Peyer's patch (tissue), 4 donors: Measurements from ENCODE around the gene NHLH2. TPM values are rescaled to one million over a fixed set of nuclear protein-coding genes. Genes with fewer than 3 reads are reported as not detected.

Experiments
- DNase-seq, 3 donors: peaks; one replicate each; pipeline ENCODE4 v3.0.0-alpha.2; 2017 to 2019
- H3K27ac ChIP-seq, 4 donors: fragments of 200-600 bp; sonication (generic); one replicate each; pipeline ENCODE4 v1.5.1; 2016 to 2019
- H3K27me3 ChIP-seq, 2 donors: fragments of 200-600 bp; sonication (generic); one replicate each; pipeline ENCODE4 v1.5.1; 2019
- H3K36me3 ChIP-seq, 3 donors: fragments of 200-600 bp; sonication (generic); one replicate each; pipeline ENCODE4 v1.5.1; 2016 to 2019
- H3K4me1 ChIP-seq, 4 donors: fragments of 200-600 bp; sonication (generic); one replicate each; pipeline ENCODE4 v1.5.1; 2016 to 2019
- H3K4me3 ChIP-seq, 4 donors: fragments of 200-600 bp; sonication (generic); 1 replicate in 3 of 4; 2 replicates in 1 of 4; pipeline ENCODE4 v1.5.1; 2016 to 2019; ENCODE audit warnings: mild to moderate bottlenecking in 1 of 4
- H3K9me3 ChIP-seq, 4 donors: fragments of 200-600 bp; sonication (generic); one replicate each; pipeline ENCODE4 v1.5.1; 2016 to 2019; ENCODE audit warnings: mild to moderate bottlenecking in 1 of 4
- POLR2A ChIP-seq, 2 donors: fragments of 450-650 bp; IDR thresholded peaks; one replicate each; pipeline ENCODE4 v1.5.1; 2017; ENCODE audit warnings: antibody characterized with exemption in 2 of 2, mild to moderate bottlenecking in 2 of 2, moderate library complexity in 2 of 2
- total RNA-seq, 4 donors: library from RNA; depleted of rRNA; stranded (reverse); fragments of >200 nt; gene quantifications; one replicate each; pipeline ENCODE4 v1.1.0, GENCODE V29; 2016
- TF ChIP-seq, protein P1 (sequence below), 6 experiments: fragments of 450-650 bp in 4 of 6; fragments of 200-600 bp in 2 of 6; sonication (generic) in 1 of 6; IDR thresholded peaks; one replicate each; pipeline ENCODE4 v1.5.1; 2017 to 2019; ENCODE audit warnings: antibody characterized with exemption in 6 of 6, mild to moderate bottlenecking in 3 of 6, moderate library complexity in 1 of 6

Gene NHLH2
- total RNA-seq, 4 donors from 2014 or later = not detected

DNA sequence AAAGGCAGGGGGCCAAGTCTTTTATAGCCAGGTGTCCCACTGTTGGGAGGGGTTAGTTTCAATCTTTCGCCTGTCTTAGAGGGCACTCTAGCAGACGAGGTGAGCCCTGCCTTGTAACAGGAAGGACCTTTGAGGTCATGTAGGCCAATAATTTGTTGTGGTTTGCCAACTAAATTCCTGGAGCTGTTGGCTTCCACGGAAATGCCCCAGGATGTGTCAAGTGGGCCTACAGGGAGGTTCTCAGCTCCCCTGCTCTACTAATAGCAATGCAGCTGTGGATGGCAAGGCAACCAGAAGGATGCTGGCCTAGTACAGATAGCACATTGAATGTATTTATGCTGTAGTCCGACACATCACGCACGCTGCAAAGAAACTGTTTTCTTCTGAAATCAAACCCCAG is 50.1 kb downstream of the NHLH2 start:
- H3K36me3 ChIP-seq = no peaks in the 10 kb centered on the region
- no peak overlapping the region for H3K27ac ChIP-seq
- H3K27me3 ChIP-seq = no peaks in the 10 kb centered on the region
- no peak for DNase-seq
- no peak for TF ChIP-seq POLR2A (IDR thresholded peaks at IDR 0.05)
- TF ChIP-seq, protein P1, sequence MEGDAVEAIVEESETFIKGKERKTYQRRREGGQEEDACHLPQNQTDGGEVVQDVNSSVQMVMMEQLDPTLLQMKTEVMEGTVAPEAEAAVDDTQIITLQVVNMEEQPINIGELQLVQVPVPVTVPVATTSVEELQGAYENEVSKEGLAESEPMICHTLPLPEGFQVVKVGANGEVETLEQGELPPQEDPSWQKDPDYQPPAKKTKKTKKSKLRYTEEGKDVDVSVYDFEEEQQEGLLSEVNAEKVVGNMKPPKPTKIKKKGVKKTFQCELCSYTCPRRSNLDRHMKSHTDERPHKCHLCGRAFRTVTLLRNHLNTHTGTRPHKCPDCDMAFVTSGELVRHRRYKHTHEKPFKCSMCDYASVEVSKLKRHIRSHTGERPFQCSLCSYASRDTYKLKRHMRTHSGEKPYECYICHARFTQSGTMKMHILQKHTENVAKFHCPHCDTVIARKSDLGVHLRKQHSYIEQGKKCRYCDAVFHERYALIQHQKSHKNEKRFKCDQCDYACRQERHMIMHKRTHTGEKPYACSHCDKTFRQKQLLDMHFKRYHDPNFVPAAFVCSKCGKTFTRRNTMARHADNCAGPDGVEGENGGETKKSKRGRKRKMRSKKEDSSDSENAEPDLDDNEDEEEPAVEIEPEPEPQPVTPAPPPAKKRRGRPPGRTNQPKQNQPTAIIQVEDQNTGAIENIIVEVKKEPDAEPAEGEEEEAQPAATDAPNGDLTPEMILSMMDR (IDR thresholded peaks at IDR 0.05) = no peak
- no peaks in the 10 kb centered on the region for H3K9me3 ChIP-seq
- H3K4me3 ChIP-seq = no peak overlapping the region
- H3K4me1 ChIP-seq = no peaks in the 10 kb centered on the region

DNA sequence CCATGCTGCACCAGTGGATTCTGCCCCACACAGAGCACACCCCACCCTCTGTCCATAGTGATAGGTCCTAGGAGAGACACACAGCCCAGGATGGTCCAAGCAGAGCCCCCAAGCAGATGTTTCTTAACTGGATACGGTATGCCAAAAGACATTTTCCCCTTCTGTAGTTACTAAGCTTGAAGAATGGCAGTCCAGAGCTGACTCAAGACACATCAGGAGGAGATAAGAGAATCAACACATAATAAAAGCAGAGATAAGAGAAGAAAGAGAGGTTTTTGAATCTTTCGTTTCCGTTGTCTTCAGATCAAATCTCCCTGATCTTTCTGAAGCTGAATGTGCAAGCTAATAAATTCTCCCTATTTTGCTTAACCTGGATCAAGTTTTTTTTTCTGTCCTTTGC is 50.6 kb downstream of the NHLH2 start:
- Histone ChIP-seq H3K9me3 (no peaks in the 10 kb centered on the region), H3K36me3 (no peaks in the 10 kb centered on the region), H3K4me1 (no peaks in the 10 kb centered on the region), H3K4me3 (no peak overlapping the region), H3K27me3 (no peaks in the 10 kb centered on the region), H3K27ac (no peak overlapping the region)
- DNase-seq = no peak
- TF ChIP-seq, protein P1 (IDR thresholded peaks at IDR 0.05) = no peak
- no peak for TF ChIP-seq POLR2A (IDR thresholded peaks at IDR 0.05)

Other genes with a start within 250 kb of the NHLH2 start
- gene VANGL1, start 199.2 kb downstream of the NHLH2 start, total RNA-seq = 10 to 100 TPM in 1 of 4 donors, 1 to 10 TPM in 3; 6.2 to 10.7 (median 7.3) TPM
- 1 to 10 TPM in 1 of 4 donors, under 1 TPM in 3; 0.53 to 1.5 (median 0.68) TPM for gene CASQ2, start 72.4 kb downstream of the NHLH2 start, total RNA-seq
- gene SLC22A15, start 135.4 kb upstream of the NHLH2 start, total RNA-seq = 1 to 10 TPM in 3 of 4 donors, under 1 TPM in 1; 0.53 to 6.6 (median 2.1) TPM